WTC11 (cell line): ENCODE results near the gene CLSTN2. TPM values are rescaled to one million over a fixed set of nuclear protein-coding genes. Genes with fewer than 3 reads are reported as not detected.

Experiments
- ATAC-seq: fragments of 200-7000 bp; cut with Tn5 transposase; 2 replicates; pipeline ENCODE4 v1.10.0; 2021; ENCODE audit warnings: mild to moderate bottlenecking, moderate library complexity
- CTCF ChIA-PET: fragments of 300-600 bp; sonication (Branson Sonifier 250); formaldehyde crosslinking; loops from one replicate; lab custom pipeline; 2021; ENCODE audit warnings: antibody characterized with exemption; lab: Charles Lee
- POLR2A ChIA-PET: fragments of 350-600 bp; sonication (Branson Sonifier 250); formaldehyde crosslinking; loops from one replicate; lab custom pipeline; 2021; ENCODE audit warnings: antibody characterized with exemption; lab: Charles Lee
- DNase-seq: peaks from one replicate; pipeline ENCODE4 v3.0.0; 2021; ENCODE audit warnings: low spot score
- H3K27ac Mint-ChIP-seq: 2 replicates; pipeline ENCODE4 v1.8.0; 2021; ENCODE audit warnings: mixed read lengths
- H3K27me3 Mint-ChIP-seq: 2 replicates; pipeline ENCODE4 v1.8.0; 2021; ENCODE audit warnings: low read depth, mild to moderate bottlenecking, moderate library complexity, mixed read lengths
- H3K36me3 Mint-ChIP-seq: 2 replicates; pipeline ENCODE4 v1.8.0; 2021; ENCODE audit warnings: mixed read lengths
- H3K4me1 Mint-ChIP-seq: 2 replicates; pipeline ENCODE4 v1.8.0; 2022; ENCODE audit warnings: mixed read lengths
- H3K4me3 Mint-ChIP-seq: 2 replicates; pipeline ENCODE4 v1.8.0; 2021; ENCODE audit warnings: mild to moderate bottlenecking, moderate library complexity, mixed read lengths
- H3K9me3 Mint-ChIP-seq: 2 replicates; pipeline ENCODE4 v1.8.0; 2021; ENCODE audit warnings: mixed read lengths
- ATF1 ChIP-seq: sonication (generic); formaldehyde crosslinking; IDR thresholded peaks from 2 replicates; pipeline ENCODE4 v1.8.1; 2023; ENCODE audit warnings: mild to moderate bottlenecking, moderate library complexity, missing genetic modification reagents
- CREB1 ChIP-seq: sonication (generic); formaldehyde crosslinking; IDR thresholded peaks from 2 replicates; pipeline ENCODE4 v1.8.0; 2023; ENCODE audit warnings: mild to moderate bottlenecking, missing genetic modification reagents
- CREM ChIP-seq: sonication (generic); formaldehyde crosslinking; IDR thresholded peaks from 2 replicates; pipeline ENCODE4 v1.8.1; 2022; ENCODE audit warnings: mild to moderate bottlenecking, missing genetic modification reagents, moderate library complexity
- ELF4 ChIP-seq: sonication (generic); formaldehyde crosslinking; IDR thresholded peaks from 2 replicates; pipeline ENCODE4 v1.8.1; 2022; ENCODE audit warnings: low read depth, mild to moderate bottlenecking, moderate library complexity, missing genetic modification reagents
- FOXP1 ChIP-seq: sonication (generic); formaldehyde crosslinking; IDR thresholded peaks from 2 replicates; pipeline ENCODE4 v1.8.0; 2022; ENCODE audit warnings: missing genetic modification reagents, mild to moderate bottlenecking, moderate library complexity, borderline replicate concordance
- GTF2I ChIP-seq: fragments of 250-450 bp; sonication (Bioruptor Pico); conservative IDR thresholded peaks from 2 replicates; pipeline ENCODE4 v1.4.0; 2021; ENCODE audit warnings: mild to moderate bottlenecking
- NFATC4 ChIP-seq: fragments of 250-450 bp; sonication (Bioruptor Pico); IDR thresholded peaks from 2 replicates; pipeline ENCODE4 v1.9.0; 2021; ENCODE audit warnings: mild to moderate bottlenecking
- NFE2L1 ChIP-seq: sonication (generic); formaldehyde crosslinking; IDR thresholded peaks from 2 replicates; pipeline ENCODE4 v1.8.1; 2023; ENCODE audit warnings: missing genetic modification reagents
- NR1H2 ChIP-seq: sonication (generic); formaldehyde crosslinking; IDR thresholded peaks from 2 replicates; pipeline ENCODE4 v1.9.0; 2021; ENCODE audit warnings: mild to moderate bottlenecking, moderate library complexity, missing genetic modification reagents
- NR3C1 ChIP-seq: sonication (generic); formaldehyde crosslinking; conservative IDR thresholded peaks from 2 replicates; pipeline ENCODE4 v1.8.1; 2023; ENCODE audit warnings: low read depth, mild to moderate bottlenecking, missing genetic modification reagents
- OVOL2 ChIP-seq: fragments of 250-450 bp; sonication (Bioruptor Pico); IDR thresholded peaks from 2 replicates; pipeline ENCODE4 v1.9.0; 2021; ENCODE audit warnings: mild to moderate bottlenecking, borderline replicate concordance
- RORB ChIP-seq: fragments of 250-450 bp; sonication (Bioruptor Pico); IDR thresholded peaks from 2 replicates; pipeline ENCODE4 v1.9.0; 2021; ENCODE audit warnings: mild to moderate bottlenecking
- SOX15 ChIP-seq: fragments of 250-450 bp; sonication (Bioruptor Pico); IDR thresholded peaks from 2 replicates; pipeline ENCODE4 v1.9.0; 2021; ENCODE audit warnings: mild to moderate bottlenecking
- TEAD4 ChIP-seq: sonication (generic); formaldehyde crosslinking; IDR thresholded peaks from 2 replicates; pipeline ENCODE4 v1.8.0; 2022; ENCODE audit warnings: mild to moderate bottlenecking, missing genetic modification reagents
- TP53 ChIP-seq: sonication (generic); formaldehyde crosslinking; IDR thresholded peaks from 2 replicates; pipeline ENCODE4 v1.8.1; 2023; ENCODE audit warnings: mild to moderate bottlenecking, missing genetic modification reagents
- ZBTB21 ChIP-seq: sonication (generic); formaldehyde crosslinking; IDR thresholded peaks from 2 replicates; pipeline ENCODE4 v1.8.1; 2023; ENCODE audit warnings: mild to moderate bottlenecking, missing genetic modification reagents, borderline replicate concordance
- ZNF219 ChIP-seq: sonication (generic); formaldehyde crosslinking; IDR thresholded peaks from 2 replicates; pipeline ENCODE4 v1.8.0; 2023; ENCODE audit warnings: missing genetic modification reagents, mild to moderate bottlenecking, borderline replicate concordance
- ZNF396 ChIP-seq: fragments of 250-450 bp; sonication (Bioruptor Pico); IDR thresholded peaks from 2 replicates; pipeline ENCODE4 v1.8.0; 2021; ENCODE audit warnings: mild to moderate bottlenecking, moderate library complexity, borderline replicate concordance
- ZNF671 ChIP-seq: fragments of 250-450 bp; sonication (Bioruptor Pico); IDR thresholded peaks from 2 replicates; pipeline ENCODE4 v1.8.0; 2021; ENCODE audit warnings: mild to moderate bottlenecking
- total RNA-seq: library from RNA; stranded (reverse); gene quantifications from 3 replicates; pipeline ENCODE4 v1.2.3, GENCODE V29; 2021
- TF ChIP-seq, protein P1 (sequence below): sonication (generic); formaldehyde crosslinking; IDR thresholded peaks from 2 replicates; pipeline ENCODE4 v1.8.1; 2023; ENCODE audit warnings: mild to moderate bottlenecking, missing genetic modification reagents, borderline replicate concordance
- TF ChIP-seq, protein P2 (sequence below): sonication (generic); formaldehyde crosslinking; IDR thresholded peaks from 2 replicates; pipeline ENCODE4 v1.8.0; 2022; ENCODE audit warnings: mild to moderate bottlenecking, missing genetic modification reagents
- TF ChIP-seq, protein P3 (sequence below): sonication (generic); formaldehyde crosslinking; IDR thresholded peaks from 2 replicates; pipeline ENCODE4 v1.8.1; 2022; ENCODE audit warnings: mild to moderate bottlenecking, missing genetic modification reagents, moderate library complexity, borderline replicate concordance
- TF ChIP-seq, protein P4 (sequence below): fragments of 250-450 bp; sonication (Bioruptor Pico); IDR thresholded peaks from 2 replicates; pipeline ENCODE4 v1.9.0; 2021; ENCODE audit warnings: moderate library complexity, mild to moderate bottlenecking, inconsistent platforms, borderline replicate concordance
- TF ChIP-seq, protein P5 (sequence below): fragments of 200-600 bp; IDR thresholded peaks from 2 replicates; pipeline ENCODE4 v1.8.0; 2022; ENCODE audit warnings: antibody characterized with exemption
- TF ChIP-seq, protein P6 (sequence below): fragments of 250-450 bp; sonication (Bioruptor Pico); IDR thresholded peaks from 2 replicates; pipeline ENCODE4 v2.1.2; 2022; ENCODE audit warnings: mild to moderate bottlenecking, moderate library complexity

CLSTN2 gene
- total RNA-seq, 1 experiment from 2014 or later: 0.35 TPM

DNA sequence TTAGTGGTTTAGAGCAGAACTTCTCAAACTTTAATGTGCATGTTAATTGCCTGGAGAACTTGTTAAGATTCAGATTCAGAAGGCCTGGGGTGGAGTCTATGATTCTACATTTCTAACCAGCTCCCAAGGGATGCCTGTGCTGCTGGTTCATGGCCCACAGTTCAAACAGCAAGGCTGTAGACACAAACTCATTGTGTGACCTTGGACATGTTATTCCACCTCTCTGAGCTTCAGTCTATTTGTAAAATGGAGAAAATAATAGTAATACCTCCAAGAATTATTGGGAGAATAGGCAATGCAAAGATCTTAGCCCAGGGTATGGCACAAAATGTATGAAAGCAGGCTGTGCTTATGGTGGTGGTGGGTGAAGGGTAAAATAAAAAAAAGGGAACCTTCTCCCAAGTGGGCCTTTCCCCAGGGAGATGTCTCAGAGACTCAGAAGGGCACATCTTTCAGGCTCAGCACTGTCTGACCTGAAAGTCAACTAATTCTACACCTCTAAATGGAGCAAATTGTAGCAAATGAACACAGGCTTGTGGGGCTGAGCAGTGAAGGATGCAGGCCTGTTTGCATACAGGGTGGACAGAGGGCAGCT is 566.9 kb downstream of the CLSTN2 start:
- Mint-ChIP-seq H3K27ac (no peak overlapping the region), H3K4me1 (peaks cover 36% of the 10 kb centered on the region), H3K9me3 (no peaks in the 10 kb centered on the region), H3K4me3 (no peak overlapping the region), H3K36me3 (no peaks in the 10 kb centered on the region), H3K27me3 (no peaks in the 10 kb centered on the region; the same call in 1 of the 2 replicates)
- TF ChIP-seq, protein P1, sequence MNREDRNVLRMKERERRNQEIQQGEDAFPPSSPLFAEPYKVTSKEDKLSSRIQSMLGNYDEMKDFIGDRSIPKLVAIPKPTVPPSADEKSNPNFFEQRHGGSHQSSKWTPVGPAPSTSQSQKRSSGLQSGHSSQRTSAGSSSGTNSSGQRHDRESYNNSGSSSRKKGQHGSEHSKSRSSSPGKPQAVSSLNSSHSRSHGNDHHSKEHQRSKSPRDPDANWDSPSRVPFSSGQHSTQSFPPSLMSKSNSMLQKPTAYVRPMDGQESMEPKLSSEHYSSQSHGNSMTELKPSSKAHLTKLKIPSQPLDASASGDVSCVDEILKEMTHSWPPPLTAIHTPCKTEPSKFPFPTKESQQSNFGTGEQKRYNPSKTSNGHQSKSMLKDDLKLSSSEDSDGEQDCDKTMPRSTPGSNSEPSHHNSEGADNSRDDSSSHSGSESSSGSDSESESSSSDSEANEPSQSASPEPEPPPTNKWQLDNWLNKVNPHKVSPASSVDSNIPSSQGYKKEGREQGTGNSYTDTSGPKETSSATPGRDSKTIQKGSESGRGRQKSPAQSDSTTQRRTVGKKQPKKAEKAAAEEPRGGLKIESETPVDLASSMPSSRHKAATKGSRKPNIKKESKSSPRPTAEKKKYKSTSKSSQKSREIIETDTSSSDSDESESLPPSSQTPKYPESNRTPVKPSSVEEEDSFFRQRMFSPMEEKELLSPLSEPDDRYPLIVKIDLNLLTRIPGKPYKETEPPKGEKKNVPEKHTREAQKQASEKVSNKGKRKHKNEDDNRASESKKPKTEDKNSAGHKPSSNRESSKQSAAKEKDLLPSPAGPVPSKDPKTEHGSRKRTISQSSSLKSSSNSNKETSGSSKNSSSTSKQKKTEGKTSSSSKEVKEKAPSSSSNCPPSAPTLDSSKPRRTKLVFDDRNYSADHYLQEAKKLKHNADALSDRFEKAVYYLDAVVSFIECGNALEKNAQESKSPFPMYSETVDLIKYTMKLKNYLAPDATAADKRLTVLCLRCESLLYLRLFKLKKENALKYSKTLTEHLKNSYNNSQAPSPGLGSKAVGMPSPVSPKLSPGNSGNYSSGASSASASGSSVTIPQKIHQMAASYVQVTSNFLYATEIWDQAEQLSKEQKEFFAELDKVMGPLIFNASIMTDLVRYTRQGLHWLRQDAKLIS (CRISPR knock-in tag): no peak
- TF ChIP-seq CREM (CRISPR knock-in tag): no peak
- no peak for TF ChIP-seq GTF2I (CRISPR knock-in tag)
- TF ChIP-seq, protein P2, sequence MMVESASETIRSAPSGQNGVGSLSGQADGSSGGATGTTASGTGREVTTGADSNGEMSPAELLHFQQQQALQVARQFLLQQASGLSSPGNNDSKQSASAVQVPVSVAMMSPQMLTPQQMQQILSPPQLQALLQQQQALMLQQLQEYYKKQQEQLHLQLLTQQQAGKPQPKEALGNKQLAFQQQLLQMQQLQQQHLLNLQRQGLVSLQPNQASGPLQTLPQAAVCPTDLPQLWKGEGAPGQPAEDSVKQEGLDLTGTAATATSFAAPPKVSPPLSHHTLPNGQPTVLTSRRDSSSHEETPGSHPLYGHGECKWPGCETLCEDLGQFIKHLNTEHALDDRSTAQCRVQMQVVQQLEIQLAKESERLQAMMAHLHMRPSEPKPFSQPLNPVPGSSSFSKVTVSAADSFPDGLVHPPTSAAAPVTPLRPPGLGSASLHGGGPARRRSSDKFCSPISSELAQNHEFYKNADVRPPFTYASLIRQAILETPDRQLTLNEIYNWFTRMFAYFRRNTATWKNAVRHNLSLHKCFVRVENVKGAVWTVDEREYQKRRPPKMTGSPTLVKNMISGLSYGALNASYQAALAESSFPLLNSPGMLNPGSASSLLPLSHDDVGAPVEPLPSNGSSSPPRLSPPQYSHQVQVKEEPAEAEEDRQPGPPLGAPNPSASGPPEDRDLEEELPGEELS (CRISPR knock-in tag): no peak
- no peak for TF ChIP-seq ELF4
- TF ChIP-seq NFATC4: no peak
- TF ChIP-seq, protein P3, sequence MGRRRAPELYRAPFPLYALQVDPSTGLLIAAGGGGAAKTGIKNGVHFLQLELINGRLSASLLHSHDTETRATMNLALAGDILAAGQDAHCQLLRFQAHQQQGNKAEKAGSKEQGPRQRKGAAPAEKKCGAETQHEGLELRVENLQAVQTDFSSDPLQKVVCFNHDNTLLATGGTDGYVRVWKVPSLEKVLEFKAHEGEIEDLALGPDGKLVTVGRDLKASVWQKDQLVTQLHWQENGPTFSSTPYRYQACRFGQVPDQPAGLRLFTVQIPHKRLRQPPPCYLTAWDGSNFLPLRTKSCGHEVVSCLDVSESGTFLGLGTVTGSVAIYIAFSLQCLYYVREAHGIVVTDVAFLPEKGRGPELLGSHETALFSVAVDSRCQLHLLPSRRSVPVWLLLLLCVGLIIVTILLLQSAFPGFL (CRISPR knock-in tag): no peak
- TF ChIP-seq NR3C1 (CRISPR knock-in tag): no peak
- TF ChIP-seq, protein P4, sequence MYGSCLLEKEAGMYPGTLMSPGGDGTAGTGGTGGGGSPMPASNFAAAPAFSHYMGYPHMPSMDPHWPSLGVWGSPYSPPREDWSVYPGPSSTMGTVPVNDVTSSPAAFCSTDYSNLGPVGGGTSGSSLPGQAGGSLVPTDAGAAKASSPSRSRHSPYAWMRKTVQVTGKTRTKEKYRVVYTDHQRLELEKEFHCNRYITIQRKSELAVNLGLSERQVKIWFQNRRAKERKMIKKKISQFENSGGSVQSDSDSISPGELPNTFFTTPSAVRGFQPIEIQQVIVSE (CRISPR knock-in tag): no peak
- no peak for TF ChIP-seq RORB (CRISPR knock-in tag)
- CTCF ChIA-PET: interaction anchor here (1.2 kb wide), 1 partner anchor 9 kb away, joined by 4 read pairs; no protein-coding TSS in a partner anchor
- no peak for ATAC-seq
- no peak for DNase-seq
- POLR2A ChIA-PET: no interaction called here

DNA sequence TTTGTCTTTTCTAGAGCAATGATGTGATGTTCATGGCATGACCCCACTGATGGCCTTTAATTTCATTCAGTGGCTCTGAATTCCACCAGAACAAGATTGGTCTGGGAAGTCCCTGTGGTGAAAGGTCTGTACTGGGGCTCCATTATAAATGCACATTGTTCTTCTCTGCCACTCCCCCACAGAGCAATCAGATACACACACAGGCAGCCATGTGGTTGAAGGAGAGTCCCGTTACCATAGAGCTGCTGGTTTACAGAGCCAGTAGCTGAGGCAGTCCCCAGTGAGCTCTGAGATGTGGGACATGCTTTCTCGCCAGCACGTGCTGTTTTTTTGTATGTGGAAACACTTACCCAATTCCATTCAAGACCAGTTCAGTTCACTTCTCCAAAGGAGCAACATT is 570.2 kb downstream of the CLSTN2 start:
- Mint-ChIP-seq H3K4me1 (peaks cover 56% of the 10 kb centered on the region), H3K27me3 (no peaks in the 10 kb centered on the region; the same call in 1 of the 2 replicates), H3K9me3 (no peaks in the 10 kb centered on the region), H3K27ac (no peak overlapping the region), H3K36me3 (no peaks in the 10 kb centered on the region), H3K4me3 (no peak overlapping the region)
- ATAC-seq (peak; percentile 60), DNase-seq (no peak)
- CTCF ChIA-PET: interaction anchor here (0.8 kb wide), 1 partner anchor 16 kb away, joined by 3 read pairs; no protein-coding TSS in a partner anchor
- POLR2A ChIA-PET: no interaction called here
- TF ChIP-seq NFE2L1 (CRISPR knock-in tag) (no peak), SOX15 (no peak), ZNF671 (CRISPR knock-in tag) (no peak), NFATC4 (no peak), GTF2I (CRISPR knock-in tag) (no peak), NR1H2 (CRISPR knock-in tag) (no peak), FOXP1 (CRISPR knock-in tag) (no peak), OVOL2 (CRISPR knock-in tag) (no peak), ZBTB21 (CRISPR knock-in tag) (no peak), ZNF219 (CRISPR knock-in tag) (no peak), CREB1 (CRISPR knock-in tag) (no peak), ZNF396 (no peak), TP53 (CRISPR knock-in tag) (no peak), TEAD4 (no peak), ATF1 (CRISPR knock-in tag) (no peak)
- TF ChIP-seq, protein P5, sequence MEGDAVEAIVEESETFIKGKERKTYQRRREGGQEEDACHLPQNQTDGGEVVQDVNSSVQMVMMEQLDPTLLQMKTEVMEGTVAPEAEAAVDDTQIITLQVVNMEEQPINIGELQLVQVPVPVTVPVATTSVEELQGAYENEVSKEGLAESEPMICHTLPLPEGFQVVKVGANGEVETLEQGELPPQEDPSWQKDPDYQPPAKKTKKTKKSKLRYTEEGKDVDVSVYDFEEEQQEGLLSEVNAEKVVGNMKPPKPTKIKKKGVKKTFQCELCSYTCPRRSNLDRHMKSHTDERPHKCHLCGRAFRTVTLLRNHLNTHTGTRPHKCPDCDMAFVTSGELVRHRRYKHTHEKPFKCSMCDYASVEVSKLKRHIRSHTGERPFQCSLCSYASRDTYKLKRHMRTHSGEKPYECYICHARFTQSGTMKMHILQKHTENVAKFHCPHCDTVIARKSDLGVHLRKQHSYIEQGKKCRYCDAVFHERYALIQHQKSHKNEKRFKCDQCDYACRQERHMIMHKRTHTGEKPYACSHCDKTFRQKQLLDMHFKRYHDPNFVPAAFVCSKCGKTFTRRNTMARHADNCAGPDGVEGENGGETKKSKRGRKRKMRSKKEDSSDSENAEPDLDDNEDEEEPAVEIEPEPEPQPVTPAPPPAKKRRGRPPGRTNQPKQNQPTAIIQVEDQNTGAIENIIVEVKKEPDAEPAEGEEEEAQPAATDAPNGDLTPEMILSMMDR: no peak
- TF ChIP-seq, protein P6, sequence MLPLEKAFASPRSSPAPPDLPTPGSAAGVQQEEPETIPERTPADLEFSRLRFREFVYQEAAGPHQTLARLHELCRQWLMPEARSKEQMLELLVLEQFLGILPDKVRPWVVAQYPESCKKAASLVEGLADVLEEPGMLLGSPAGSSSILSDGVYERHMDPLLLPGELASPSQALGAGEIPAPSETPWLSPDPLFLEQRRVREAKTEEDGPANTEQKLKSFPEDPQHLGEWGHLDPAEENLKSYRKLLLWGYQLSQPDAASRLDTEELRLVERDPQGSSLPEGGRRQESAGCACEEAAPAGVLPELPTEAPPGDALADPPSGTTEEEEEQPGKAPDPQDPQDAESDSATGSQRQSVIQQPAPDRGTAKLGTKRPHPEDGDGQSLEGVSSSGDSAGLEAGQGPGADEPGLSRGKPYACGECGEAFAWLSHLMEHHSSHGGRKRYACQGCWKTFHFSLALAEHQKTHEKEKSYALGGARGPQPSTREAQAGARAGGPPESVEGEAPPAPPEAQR (CRISPR knock-in tag): no peak
